Neural progenitor cell (in vitro differentiated cells): ENCODE data around the gene AK1. TPM values are rescaled to one million over a fixed set of nuclear protein-coding genes. Genes with fewer than 3 reads are reported as not detected.

Experiments used
- DNase-seq: peaks from one replicate; pipeline ENCODE4 v3.0.0-alpha.2; 2016; ENCODE audit warnings: low spot score
- H2AFZ ChIP-seq: fragments of 200-600 bp; sonication (generic); replicated peaks from 2 replicates; pipeline ENCODE4 v1.6.1; 2016; ENCODE audit warnings: antibody characterized with exemption
- H3F3A ChIP-seq: fragments of 200-600 bp; sonication (generic); 2 replicates; pipeline ENCODE4 v1.6.1; 2016; ENCODE audit warnings: antibody characterized with exemption, low read depth
- H3K27ac ChIP-seq: fragments of 200-600 bp; sonication (generic); 2 replicates; pipeline ENCODE4 v1.5.1; 2016; ENCODE audit warnings: mild to moderate bottlenecking
- H3K27me3 ChIP-seq: fragments of 200-600 bp; sonication (generic); 2 replicates; pipeline ENCODE4 v1.6.1; 2016; ENCODE audit warnings: mild to moderate bottlenecking, moderate library complexity
- H3K36me3 ChIP-seq: fragments of 200-600 bp; sonication (generic); 2 replicates; pipeline ENCODE4 v1.5.1; 2016
- H3K4me1 ChIP-seq: fragments of 200-600 bp; sonication (generic); 2 replicates; pipeline ENCODE4 v1.6.1; 2016; ENCODE audit warnings: mixed run types
- H3K4me2 ChIP-seq: fragments of 200-600 bp; sonication (generic); 2 replicates; pipeline ENCODE4 v1.6.1; 2016
- H3K4me3 ChIP-seq: fragments of 200-600 bp; sonication (generic); 2 replicates; pipeline ENCODE4 v1.5.1; 2016
- H3K79me2 ChIP-seq: fragments of 200-600 bp; sonication (generic); 2 replicates; pipeline ENCODE4 v1.6.1; 2016; ENCODE audit warnings: low read depth
- H3K9ac ChIP-seq: fragments of 200-600 bp; sonication (generic); 2 replicates; pipeline ENCODE4 v1.6.1; 2016
- H3K9me3 ChIP-seq: fragments of 200-600 bp; sonication (generic); 2 replicates; pipeline ENCODE4 v1.5.1; 2016; ENCODE audit warnings: low read depth
- H4K20me1 ChIP-seq: fragments of 200-600 bp; sonication (generic); 2 replicates; pipeline ENCODE4 v1.6.1; 2016; ENCODE audit warnings: low read depth
- H3K27ac Mint-ChIP-seq: 3 replicates; pipeline ENCODE4 v1.8.0; 2021; ENCODE audit warnings: mixed read lengths
- H3K27me3 Mint-ChIP-seq: 2 replicates; pipeline ENCODE4 v1.8.0; 2022; ENCODE audit warnings: low read depth, mild to moderate bottlenecking, inconsistent platforms, moderate library complexity, mixed read lengths; ENCODE audit not compliant: insufficient read depth
- H3K36me3 Mint-ChIP-seq: 3 replicates; pipeline ENCODE4 v1.8.0; 2021; ENCODE audit warnings: mixed read lengths
- H3K4me1 Mint-ChIP-seq: 3 replicates; pipeline ENCODE4 v1.8.0; 2021; ENCODE audit warnings: mixed read lengths
- H3K4me3 Mint-ChIP-seq: 3 replicates; pipeline ENCODE4 v1.8.0; 2021; ENCODE audit warnings: mild to moderate bottlenecking, moderate library complexity, mixed read lengths
- H3K9me3 Mint-ChIP-seq: 3 replicates; pipeline ENCODE4 v1.8.0; 2020; ENCODE audit warnings: mixed read lengths
- EZH2 ChIP-seq: fragments of 200-600 bp; sonication (generic); IDR thresholded peaks from 2 replicates; pipeline ENCODE4 v1.6.1; 2017; ENCODE audit warnings: antibody characterized with exemption, mild to moderate bottlenecking, moderate library complexity
- EZH2phosphoT487 ChIP-seq: fragments of 200-600 bp; sonication (generic); IDR thresholded peaks from 2 replicates; pipeline ENCODE4 v1.6.1; 2017; ENCODE audit warnings: antibody characterized with exemption
- total RNA-seq: library from RNA; depleted of rRNA; stranded (reverse); fragments of >200 nt; gene quantifications from 2 replicates; pipeline ENCODE4 v1.2.3, GENCODE V29; 2015; ENCODE audit warnings: low replicate concordance
- TF ChIP-seq, protein P1 (sequence below): fragments of 200-600 bp; sonication (generic); IDR thresholded peaks from 2 replicates; pipeline ENCODE4 v1.5.1; 2017; ENCODE audit warnings: antibody characterized with exemption, mild to moderate bottlenecking

Gene AK1
- total RNA-seq, 1 donor from 2014 or later = 25.6 TPM

DNA sequence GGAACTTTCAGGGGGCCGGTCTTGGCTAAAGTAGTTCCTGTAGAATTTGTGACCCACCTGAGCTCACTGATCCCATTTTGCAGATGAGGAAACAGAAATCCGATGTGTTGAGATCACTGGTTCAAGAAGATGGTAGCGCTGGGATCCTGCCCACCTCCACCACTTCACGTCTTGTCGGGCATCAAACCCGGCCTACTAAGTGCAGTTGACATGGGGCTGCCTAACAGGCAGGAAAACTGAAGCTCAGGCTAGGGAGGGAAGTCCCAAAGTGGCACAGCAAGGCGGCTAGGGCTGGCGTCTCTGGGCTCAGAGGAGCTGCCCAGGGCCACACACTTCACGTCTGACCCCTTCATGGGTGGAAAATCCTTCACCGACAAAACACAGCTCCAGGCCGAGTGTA, 22.5 kb downstream of the AK1 start:
- Histone ChIP-seq H4K20me1 (no peaks in the 10 kb centered on the region), H3K4me3 (no peak overlapping the region), H3K4me1 (no peaks in the 10 kb centered on the region), H3K4me2 (no peak overlapping the region), H3K36me3 (no peaks in the 10 kb centered on the region), H3K27me3 (no peaks in the 10 kb centered on the region), H3K79me2 (no peaks in the 10 kb centered on the region), H3K27ac (no peak overlapping the region), H3K9me3 (no peaks in the 10 kb centered on the region), H3K9ac (no peak overlapping the region), H3F3A (no peaks in the 10 kb centered on the region), H2AFZ (no peak overlapping the region)
- H3K27me3 Mint-ChIP-seq = peaks cover 8% of the 10 kb centered on the region
- peaks cover 9% of the 10 kb centered on the region for H3K4me1 Mint-ChIP-seq
- no peak overlapping the region for H3K4me3 Mint-ChIP-seq
- no peak for DNase-seq
- no peaks in the 10 kb centered on the region for H3K36me3 Mint-ChIP-seq
- H3K27ac Mint-ChIP-seq = no peak overlapping the region
- TF ChIP-seq, protein P1, sequence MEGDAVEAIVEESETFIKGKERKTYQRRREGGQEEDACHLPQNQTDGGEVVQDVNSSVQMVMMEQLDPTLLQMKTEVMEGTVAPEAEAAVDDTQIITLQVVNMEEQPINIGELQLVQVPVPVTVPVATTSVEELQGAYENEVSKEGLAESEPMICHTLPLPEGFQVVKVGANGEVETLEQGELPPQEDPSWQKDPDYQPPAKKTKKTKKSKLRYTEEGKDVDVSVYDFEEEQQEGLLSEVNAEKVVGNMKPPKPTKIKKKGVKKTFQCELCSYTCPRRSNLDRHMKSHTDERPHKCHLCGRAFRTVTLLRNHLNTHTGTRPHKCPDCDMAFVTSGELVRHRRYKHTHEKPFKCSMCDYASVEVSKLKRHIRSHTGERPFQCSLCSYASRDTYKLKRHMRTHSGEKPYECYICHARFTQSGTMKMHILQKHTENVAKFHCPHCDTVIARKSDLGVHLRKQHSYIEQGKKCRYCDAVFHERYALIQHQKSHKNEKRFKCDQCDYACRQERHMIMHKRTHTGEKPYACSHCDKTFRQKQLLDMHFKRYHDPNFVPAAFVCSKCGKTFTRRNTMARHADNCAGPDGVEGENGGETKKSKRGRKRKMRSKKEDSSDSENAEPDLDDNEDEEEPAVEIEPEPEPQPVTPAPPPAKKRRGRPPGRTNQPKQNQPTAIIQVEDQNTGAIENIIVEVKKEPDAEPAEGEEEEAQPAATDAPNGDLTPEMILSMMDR = no peak
- TF ChIP-seq EZH2phosphoT487 = no peak
- TF ChIP-seq EZH2 = no peak
- H3K9me3 Mint-ChIP-seq = peaks cover 3% of the 10 kb centered on the region

DNA sequence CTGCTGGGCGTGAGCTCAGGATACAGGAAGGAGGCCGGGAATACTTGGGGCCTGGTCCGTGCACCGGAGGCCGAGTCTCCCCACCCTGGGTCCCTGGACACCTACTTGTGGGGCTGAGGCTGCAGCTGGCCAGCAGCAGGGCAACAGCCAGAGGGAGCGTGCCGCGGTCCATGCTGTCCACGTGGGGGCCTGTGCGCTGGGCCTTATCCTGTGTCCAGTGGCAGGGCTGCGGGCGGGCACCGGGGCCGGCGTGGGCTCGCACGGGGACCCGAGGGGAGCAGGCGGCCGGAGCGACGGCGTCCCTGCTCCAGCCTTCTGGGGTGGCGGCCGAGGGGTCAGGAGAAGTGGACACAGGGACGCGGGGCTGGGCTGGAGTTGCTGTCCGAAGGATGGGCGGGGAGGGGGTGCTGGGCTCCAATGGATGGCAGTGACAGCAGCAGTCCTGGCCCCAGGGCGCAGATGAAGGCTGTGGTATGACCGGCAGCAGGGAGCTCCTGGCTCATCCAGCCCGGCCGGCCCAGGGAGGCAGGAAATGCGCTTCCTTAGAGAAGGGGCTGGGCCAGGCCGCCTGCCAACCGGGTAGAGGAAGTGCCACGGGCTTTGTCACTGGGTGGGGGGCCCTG, 23.2 kb downstream of the AK1 start, which contains the start of gene ENG:
ENG (minus strand) TSS at position 475 of the 623 bp plus-strand sequence; CDS start at position 172, 303 bp downstream.
- Mint-ChIP-seq H3K36me3 (no peaks in the 10 kb centered on the region), H3K4me1 (peaks cover 9% of the 10 kb centered on the region), H3K4me3 (no peak within 1 kb of the TSS), H3K27me3 (peaks cover 8% of the 10 kb centered on the region), H3K9me3 (peaks cover 3% of the 10 kb centered on the region), H3K27ac (no peak within 1 kb of the TSS)
- Histone ChIP-seq H3K9me3 (no peaks in the 10 kb centered on the region), H3K36me3 (no peaks in the 10 kb centered on the region), H3K4me1 (no peaks in the 10 kb centered on the region), H3K4me3 (no peak within 1 kb of the TSS), H3K79me2 (no peaks in the 10 kb centered on the region), H3F3A (no peaks in the 10 kb centered on the region), H3K9ac (no peak within 1 kb of the TSS), H3K27me3 (no peaks in the 10 kb centered on the region), H3K4me2 (no peak within 1 kb of the TSS), H4K20me1 (no peaks in the 10 kb centered on the region), H3K27ac (no peak within 1 kb of the TSS), H2AFZ (no peak within 1 kb of the TSS)
- TF ChIP-seq, protein P1 = no peak
- TF ChIP-seq EZH2phosphoT487 (no peak), EZH2 (no peak)
- no peak for DNase-seq

DNA sequence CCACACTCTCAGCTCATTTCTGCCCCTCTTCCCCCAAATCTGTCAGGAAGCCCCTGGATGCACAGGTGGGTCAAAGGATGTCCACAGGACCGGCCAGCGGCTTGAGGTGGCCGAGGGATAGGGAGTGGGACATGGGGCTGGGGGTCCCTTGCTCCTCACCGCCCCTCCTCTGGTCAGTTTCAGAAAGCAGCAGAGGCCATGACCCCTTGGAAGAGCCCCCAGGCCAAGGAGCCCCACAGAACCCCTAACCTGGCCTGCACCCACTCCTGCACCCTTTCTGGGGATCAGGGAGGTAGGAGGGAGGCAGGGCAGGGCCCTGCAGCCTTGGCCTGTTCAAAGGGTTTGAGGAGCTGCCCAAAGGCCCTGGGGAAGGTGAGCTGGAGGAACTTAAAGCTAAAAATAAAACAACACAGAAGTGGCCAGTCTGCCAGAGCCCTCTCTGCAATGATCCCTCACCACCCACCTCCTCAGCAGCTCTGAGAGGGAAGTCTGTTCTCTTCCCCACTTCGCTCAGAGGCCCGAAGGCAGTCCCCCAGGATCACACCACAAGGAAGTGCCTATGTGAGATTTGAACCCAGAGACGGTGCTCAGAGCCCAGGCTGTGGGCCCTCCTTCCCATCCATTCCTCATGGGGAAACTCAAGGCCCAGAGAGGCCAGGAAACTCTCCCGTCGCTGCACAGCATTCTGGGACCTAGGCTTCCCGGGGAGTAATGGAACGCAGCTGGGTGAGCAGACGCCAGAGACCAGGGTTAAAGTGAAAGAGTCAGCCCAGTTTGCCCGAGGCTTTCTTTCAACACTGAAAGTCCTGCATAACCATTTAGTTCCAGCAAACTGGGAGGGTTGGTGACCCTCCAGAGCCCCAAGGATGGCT, 23.9 kb downstream of the AK1 start:
- Mint-ChIP-seq H3K27ac (no peak overlapping the region), H3K4me3 (no peak overlapping the region), H3K27me3 (peaks cover 8% of the 10 kb centered on the region), H3K4me1 (peaks cover 6% of the 10 kb centered on the region), H3K9me3 (peaks cover 10% of the 10 kb centered on the region), H3K36me3 (no peaks in the 10 kb centered on the region)
- TF ChIP-seq EZH2 (no peak), EZH2phosphoT487 (no peak)
- TF ChIP-seq, protein P1 = no peak
- H3K4me1 ChIP-seq = no peaks in the 10 kb centered on the region
- no peak overlapping the region for H3K4me2 ChIP-seq
- H3K27ac ChIP-seq = no peak overlapping the region
- no peaks in the 10 kb centered on the region for H3F3A ChIP-seq
- no peak overlapping the region for H3K4me3 ChIP-seq
- no peak overlapping the region for H3K9ac ChIP-seq
- H4K20me1 ChIP-seq = no peaks in the 10 kb centered on the region
- no peaks in the 10 kb centered on the region for H3K27me3 ChIP-seq
- H3K36me3 ChIP-seq = no peaks in the 10 kb centered on the region
- no peak for DNase-seq
- no peaks in the 10 kb centered on the region for H3K9me3 ChIP-seq
- H2AFZ ChIP-seq = no peak overlapping the region
- H3K79me2 ChIP-seq = no peaks in the 10 kb centered on the region
